ENCODE data around the gene GKN1.
"Not testable (repeated sequence)": the region's sequence is repeated elsewhere in the genome, so short reads cannot be mapped to it uniquely, and the experiment has no call there.

GKN1 gene, protein sequence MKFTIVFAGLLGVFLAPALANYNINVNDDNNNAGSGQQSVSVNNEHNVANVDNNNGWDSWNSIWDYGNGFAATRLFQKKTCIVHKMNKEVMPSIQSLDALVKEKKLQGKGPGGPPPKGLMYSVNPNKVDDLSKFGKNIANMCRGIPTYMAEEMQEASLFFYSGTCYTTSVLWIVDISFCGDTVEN

DNA sequence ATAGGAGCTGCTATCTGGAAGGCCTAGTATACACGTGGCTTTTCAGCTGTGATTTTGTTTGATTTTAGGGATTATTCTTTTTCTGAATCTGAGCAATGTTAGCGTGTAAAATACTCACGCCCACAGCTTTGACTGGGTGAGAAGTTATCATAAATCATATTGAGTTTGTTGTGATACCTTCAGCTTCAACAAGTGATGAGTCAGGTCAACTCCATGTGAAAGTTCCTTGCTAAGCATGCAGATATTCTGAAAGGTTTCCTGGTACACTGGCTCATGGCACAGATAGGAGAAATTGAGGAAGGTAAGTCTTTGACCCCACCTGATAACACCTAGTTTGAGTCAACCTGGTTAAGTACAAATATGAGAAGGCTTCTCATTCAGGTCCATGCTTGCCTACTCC is at the start of gene GKN1:
Gene GKN1 (plus strand): TSS at position 386 of the 400 bp plus-strand sequence. CDS start 42 bp downstream, outside the sequence.
- DNase-seq = no peak

DNA sequence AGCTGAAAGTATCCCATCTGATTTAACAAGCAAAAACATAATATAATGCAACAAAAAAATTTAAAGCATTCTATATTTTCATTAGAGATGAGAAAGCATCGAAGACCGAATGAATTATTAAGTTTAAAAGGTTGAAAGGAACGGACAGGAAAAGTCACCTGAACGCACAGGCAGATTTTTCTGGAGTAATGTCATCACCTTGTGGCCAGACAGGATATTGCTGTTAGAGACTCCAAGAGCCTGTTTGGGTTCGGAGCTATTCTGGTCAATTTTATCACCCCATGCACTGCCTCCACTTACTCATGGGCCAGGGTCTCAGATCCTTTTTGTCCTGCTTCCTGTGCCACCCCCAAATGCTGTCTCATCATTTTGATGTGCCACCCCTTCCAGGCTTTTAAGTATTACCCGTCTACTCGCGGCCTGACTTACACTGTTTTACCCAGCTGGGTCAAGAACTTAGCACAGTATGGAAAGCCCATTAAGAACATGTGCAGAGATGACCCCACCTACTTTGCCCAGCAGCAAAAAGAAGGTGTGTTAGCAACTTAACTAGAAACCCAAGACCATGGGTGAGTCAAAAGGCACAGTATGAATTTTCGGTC is 49.0 kb upstream of the GKN1 start:
- peak; percentile 35 to 47 for DNase-seq

DNA sequence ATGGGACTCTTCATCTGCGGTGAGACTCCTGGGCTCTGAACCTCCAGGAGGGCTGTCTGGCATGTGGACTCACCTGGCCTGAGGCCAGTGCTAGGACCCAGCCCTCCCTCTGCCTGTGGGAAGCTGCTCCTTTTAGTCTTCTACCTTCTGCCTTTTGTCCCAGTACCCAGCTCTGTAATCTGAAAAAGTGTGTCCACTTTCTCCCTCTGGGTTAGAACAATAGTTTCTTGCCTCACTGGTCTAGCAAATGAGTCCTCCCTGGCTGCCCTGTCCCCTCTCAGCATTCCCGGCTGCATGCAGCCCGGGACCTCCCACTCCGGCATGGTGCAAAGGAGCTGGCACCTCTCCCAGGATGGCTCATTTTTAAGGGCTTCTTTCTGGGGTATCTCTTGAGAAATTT is 47.6 kb upstream of the GKN1 start:
- DNase-seq = no peak

DNA sequence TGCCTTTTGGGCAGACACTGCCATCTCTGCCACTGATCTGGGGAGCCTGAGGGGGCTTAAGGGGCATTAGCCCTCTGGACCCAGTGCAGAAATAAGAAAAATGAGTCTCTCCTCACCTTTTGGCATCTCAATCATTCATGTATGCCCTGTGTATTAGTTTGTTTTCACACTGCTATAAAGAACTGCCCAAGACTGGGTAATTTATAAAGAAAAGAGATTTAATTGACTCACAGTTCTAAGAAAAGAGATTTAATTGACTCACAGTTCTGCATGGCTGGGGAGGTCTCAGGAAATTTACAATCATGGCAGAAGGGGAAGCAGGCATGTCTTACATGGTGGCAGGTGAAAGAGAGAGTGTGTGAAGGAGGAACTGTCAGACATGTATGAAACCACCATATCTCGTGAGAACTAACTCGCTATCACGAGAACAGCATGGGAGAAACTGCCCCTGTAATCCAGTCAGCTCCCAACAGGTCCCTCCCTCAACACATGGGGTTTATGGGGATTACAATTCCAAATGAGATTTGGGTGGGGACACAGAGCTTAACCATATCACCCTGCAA is 43.2 kb upstream of the GKN1 start:
- DNase-seq = no peak

DNA sequence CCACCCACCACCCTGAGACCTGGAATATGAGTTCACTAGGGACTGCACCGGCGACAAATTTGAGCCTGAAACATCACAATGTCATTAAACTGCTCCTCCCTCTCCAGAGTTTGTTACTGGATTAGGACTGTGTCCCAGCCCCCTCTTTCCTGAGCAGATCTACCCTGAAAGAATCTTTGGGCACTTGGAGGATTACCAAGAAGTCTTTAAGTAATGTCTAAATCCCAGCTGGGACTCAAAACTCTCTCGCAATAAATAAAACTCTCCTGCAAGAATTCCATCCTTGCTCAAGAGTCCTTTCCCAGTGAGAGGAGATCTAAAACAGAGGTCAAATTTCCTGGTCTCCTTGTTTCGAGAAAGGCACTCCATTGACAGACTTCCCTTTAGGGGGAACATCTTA is 42.6 kb upstream of the GKN1 start:
- DNase-seq = no peak

DNA sequence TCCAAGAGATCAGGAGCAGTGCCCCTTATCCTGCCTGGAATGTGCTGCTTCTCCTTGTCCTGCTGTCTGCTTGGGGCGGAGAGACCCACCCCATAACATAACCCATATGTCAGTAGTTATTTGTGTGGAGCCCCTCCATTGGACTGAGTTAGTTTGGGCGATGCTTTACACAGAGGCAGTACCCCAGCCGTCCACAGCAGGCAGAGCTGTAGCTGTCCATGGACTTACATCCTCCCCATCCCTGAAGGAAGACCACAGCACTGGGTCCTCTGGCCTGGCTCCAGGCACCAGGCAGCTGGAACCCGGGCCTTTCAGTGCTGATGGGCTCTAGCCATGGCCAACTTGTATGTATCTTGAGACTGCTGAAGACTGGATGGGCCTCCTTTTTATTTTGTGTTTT is 42.0 kb upstream of the GKN1 start:
- no peak for DNase-seq

DNA sequence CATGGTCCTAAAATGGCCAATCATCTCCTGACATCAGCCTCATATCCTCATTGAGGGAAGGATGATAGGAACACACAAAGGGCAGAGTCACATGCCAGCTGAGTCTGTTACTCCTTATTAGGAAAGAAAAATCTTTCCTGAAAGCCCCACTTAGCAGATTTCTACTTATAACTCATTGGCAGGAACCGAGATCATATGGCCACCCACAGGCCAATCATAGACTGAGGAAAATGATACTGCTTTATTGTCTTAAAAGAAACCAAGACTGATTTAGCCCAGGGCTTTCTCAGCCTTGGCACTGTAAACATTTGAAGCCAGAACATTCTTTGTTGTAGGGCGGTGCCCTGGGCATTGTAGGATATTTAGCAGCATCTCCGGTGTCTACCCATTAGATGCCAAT is 40.4 kb upstream of the GKN1 start:
- no peak for DNase-seq

DNA sequence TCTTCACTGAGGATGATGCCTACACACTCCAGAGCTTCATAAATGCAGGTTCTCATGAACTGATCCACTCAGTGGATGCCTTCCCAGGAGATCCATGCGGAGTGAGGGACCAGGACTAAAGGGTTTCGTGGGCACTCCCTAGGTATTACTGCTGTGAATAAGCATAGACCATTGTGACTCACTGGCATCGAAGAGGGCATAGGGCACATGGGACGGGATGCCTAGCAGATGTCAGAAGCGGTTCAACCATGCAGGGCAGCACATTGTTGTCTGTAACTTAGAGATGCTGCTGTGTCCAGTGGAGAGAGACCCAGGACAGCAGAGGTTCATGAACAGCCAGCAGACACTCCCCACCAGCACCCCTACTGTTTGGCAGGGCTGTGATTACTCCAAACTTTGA is 39.0 kb upstream of the GKN1 start:
- no peak for DNase-seq

DNA sequence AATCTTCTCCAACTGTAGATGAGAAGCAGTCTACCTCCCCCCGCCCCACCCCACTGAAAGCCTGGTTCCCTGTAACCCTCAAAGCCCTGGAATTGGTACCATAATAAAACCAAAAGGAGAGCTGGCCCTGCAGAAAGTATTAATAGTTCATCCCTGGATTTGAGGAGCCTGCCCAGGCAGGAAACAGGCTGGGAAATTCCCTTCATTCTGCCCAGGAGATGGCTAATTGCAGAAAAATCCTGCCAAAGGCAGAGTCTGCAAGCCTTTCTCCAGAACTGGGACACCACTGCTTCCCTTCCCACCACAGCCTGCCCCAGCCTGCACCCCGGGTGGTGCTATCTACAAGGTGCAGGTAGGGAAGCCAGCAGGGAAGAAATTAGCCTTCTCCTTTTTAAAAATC is 38.0 kb upstream of the GKN1 start:
- DNase-seq = no peak

DNA sequence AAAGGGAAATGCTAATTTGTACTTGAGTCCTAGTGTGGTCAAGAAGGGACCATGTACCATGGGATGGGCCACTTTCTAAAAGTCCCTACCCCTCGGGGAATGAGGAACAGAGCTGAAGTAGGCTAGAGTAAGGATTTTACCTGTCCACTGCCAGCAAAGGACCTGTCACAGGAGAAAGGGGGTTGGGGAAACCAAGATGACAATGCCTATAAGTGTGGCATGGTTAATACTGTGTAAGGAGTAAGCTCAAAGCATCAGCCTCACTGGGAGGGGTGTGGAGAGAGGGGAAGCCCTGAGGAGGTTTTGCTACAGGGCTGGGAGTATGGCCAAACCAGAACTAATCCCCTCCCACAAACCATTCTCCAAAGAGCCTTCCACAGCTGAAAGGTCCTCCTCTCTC is 37.5 kb upstream of the GKN1 start:
- DNase-seq = no peak

DNA sequence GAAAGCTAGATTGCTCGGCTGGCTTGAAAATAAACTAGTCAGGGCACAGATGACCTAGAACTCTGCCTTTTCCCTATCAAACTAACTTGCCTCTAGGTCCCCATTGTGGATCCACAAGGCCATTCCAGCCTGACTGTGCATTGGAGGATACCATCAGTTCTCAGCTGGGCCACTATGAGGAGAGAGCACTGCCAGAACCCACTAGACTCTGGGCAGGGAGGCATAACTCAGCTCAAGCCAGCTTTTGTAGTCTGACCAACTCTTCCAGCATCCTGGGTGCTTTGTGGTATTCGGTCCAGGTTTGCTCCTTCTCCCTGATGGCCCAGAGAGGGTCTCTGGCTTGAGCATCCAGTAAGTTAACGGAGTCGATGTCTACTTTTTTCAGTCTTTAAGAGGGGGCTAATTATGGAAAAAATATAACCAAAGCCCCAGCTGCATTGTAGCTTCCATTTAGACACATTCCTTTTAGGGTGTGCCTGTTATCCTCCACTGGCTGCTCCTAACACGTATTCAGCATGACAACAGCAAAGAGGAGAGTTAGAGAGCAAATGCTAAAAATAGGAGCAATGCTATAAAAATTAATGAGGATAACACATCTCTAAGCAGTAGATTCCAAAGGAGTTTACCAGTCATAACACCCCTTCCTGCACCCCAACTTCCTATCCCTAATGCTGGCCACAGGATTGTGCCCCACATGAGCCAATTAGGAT is 36.9 kb upstream of the GKN1 start:
- DNase-seq = no peak

DNA sequence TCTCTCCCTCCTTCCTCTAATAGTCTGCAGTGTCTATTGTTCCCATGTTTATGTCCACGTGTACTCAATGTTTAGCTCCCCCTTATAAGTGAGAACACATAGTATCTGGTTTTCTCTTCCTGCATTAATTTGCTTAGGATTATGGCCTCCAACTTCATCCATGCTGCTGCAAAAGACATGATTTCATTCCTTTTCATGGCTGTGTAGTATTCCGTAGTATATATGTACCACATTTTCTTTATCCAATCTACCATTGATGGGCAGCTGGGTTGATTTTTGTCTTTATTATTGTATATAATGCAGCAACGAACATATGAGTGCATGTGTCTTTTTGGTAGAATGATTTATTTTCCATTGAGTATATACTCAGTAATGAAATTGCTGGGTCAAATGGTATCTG is 35.5 kb upstream of the GKN1 start:
- DNase-seq = no peak

DNA sequence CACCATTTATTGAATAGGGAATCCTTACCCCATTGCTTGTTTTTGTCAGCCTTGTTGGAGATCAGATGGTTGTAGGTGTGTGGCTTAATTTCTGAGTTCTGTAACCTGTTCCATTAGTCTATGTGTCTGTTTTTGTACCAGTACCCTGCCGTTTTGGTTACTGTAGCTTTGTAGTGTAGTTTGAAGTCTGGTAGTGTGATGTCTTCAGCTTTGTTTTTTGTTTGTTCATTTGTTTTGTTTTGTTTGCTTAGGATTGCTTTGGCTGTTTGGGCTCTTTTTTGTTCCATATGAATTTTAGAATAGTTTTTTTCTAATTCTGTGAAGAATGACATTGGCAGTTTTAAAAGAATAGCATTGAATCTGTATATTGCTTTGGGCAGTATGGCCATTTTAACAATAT is 34.5 kb upstream of the GKN1 start:
- DNase-seq = no peak

DNA sequence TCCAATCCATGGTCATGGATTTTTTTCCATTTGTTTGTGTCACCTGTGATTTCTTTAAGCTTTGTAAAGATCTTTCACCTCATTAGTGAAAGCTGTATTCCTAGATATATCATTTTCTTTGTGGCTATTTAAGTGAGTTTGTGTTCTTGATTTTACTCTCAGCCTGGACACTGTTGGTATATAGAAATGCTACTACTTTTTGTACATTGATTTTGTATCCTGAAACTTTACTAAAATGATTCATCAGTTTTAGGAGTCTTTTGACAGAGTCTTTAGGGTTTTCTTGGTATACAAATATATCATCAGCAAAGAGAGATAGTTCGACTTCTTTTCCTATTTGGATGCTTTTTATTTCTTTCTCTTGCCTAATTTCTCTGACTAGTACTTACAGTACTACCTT is 34.1 kb upstream of the GKN1 start:
- DNase-seq = no peak

DNA sequence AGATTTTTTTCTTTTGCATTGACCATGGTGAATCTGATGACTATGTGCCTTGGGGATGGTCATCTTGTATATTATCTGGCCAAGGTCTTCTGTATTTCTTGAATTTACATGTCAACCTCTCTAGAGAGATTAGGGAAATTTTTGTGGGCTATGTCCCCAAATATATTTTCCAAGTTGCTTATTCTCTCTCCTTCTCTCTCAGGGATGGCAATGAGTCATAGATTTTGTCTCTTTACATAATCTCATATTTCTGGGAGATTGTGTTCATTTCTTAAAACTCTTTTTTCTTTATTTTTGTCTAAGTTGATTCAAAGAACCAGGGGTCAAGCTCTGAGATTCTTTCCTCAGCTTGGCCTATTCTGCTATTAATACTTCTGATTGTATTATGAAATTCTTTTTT is 31.6 kb upstream of the GKN1 start:
- no peak for DNase-seq

DNA sequence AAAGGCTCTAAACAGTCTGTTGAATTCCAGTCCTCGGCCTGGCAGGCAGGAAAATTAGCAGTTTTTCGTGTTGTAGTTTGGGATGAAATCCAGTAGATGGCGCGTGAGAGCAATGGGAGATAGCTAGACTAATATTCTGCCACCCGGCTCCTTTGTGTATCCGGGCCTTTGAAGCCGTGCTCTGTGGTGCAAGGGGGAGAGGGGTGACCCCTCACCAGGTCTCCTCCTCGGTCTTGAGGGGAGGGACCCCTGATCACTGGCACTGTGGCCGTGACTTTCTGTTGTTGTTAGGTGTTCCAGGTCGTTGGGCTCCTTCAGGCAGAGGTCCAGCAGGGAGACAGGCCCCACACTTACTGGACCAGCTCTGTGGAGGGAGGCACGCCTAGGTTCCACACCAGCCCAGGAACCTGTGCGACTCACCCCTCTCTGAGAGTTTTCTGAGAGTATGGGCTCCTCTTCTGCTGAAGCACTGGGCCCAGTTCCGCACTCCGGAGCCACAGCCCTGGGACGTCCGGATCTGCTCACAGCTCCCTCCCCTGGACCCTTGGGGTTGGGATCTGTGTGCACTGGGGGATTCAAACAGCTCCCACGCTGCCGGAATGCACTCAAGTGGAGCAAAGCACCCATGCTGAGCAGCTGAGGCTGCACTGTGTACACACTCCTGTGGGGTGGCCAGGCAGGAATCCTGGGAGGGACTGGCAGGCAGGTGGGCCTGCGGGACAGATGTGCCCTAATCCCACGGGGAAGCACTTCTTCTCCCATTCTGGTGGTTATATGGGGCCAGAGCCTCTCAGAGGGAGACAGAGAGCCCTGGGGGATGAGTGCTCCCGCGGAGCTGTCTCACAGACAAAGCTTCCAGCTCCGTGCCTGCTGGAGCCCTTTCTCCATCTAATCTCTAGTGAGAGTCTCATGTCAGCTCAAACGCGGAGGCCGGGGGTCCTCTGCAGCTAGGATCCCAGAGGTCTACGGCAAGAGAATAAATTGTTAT is 30.6 kb upstream of the GKN1 start:
- DNase-seq = peak; percentile 37 to 45

DNA sequence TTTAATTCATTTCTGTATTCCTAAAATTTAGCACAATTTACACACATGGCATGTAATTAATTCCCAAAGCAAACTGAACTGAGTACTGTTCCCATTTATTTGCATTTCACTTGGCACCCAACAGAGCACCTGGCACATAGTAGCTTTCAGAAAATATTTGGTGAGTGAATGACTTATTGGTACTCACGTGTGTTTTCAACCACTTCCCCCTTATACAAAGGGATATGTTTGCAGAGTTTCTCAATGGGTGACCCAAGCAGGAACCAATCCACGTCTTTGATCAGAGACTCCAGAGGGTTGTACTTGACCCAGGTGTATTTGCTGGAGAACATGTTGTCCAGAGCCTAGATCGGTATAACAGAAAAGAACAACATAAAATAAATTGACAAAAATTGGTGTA is 28.3 kb upstream of the GKN1 start:
- DNase-seq = no peak

DNA sequence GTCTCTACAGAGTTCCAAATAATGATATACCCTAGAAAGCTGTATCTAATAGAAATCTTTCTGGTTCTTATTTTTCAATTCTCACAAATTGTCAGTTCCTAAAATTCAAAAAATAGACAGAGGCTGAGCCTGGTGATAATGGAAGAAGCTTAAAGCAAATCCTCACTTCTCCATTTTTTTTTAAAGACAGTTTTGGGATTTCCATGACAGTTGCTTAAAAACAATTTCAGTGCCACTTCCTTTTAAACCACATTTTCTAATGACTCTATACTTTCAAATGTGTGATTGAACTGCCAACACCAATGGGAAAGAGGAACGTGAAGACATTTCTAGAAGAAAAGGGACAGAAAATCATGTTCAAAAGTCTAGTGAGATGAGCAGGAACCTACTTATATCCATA is 25.7 kb upstream of the GKN1 start:
- DNase-seq = no peak

DNA sequence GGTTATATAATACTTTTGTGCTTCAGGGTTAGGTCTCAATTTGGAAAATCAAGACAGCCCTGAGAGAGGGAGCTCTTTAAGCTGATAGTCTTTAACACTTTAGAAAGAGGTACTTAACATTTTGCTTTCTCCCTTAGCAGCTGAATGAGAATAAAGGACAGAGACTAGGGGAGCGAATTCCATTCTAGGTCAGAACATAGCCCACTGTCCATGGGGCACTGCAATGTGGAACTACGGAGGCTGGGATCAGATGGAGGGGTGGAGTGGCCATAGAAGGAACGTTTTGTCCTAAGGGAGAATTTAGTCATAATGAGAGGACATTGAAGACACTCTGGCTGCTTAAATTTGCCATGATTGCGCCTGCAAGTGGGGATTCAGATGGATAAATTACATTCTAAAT is 22.5 kb upstream of the GKN1 start:
- DNase-seq = no peak

DNA sequence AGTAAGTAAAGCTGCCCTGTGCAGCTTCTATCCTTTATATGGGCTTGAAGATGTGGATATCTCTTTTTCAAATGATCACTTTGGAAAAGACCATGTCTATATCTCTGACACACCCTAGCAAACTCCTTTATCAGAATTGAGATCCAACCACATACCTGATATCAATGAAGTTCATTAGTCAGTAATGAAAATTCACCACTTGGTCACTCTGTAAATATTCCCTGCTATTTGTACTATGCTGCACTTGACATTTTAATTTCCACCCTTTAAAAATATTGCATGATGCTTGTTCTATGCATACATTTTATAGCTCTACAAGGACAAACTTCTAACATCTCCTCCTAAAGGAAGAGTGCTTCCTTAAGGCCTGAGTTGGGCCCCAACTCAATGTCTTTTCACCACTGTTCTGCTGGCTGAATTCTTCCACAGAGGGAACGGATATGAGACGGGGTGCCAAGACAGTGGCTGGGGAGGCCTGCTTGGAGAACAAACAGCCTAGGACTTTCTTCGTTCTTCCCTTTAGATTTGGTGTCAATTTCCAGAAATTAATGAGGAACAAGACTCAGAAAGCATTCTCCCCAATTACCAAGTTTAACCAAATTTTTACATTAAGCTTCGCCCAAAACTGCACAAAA is 21.4 kb upstream of the GKN1 start, which contains the start of gene GKN2:
Gene GKN2 (minus strand): TSS at position 7 of the 635 bp plus-strand sequence. CDS start 32 bp downstream, outside the sequence.
- DNase-seq = no peak

DNA sequence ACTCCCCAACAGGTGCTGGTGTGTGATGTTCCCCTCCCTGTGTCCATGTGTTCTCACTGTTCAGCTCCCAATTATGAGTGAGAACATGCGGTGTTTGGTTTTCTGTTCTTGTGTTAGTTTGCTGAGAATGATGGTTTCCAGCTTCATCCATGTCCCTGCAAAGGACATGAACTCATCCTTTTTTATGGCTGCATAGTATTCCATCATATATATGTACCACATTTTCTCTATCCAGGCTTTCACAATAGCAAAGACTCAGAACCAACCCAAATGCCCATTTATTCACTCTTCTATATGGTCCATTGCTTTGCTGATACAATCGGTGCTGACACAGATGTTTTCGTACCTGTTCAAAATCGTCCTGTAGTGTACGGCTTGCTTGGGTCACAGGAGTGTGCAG is 19.0 kb upstream of the GKN1 start:
- not testable (repeated sequence) for DNase-seq

DNA sequence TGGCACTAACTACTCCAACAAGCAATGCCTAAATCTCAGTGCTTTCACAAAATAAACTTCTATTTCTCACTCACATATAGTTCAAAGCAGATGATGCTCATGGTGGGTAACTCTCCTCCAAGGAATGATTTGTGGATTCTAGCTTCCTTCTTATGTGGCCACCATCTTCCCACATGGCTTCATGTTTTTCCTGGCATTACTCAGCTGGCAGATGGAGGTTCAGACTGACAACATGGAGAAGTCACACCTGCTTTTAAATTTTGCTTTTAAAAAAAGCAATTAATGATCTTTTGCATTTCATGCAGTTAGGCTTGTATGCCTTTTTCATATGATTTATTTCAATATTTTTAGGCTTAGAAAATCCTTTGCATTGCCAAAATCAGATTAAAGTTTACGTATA is 15.4 kb upstream of the GKN1 start:
- no peak for DNase-seq
